NCI-H1436 (cell line): ENCODE measurements around the gene ACSL6.

Experiments
- DNase-seq: peaks from one replicate; lab custom pipeline; 2025; lab: John Stamatoyannopoulos, UW

ACSL6 gene

GRCh38 chr5:132049093-132049492 lies 37.6 kb upstream of the ACSL6 start:
- DNase-seq = no peak

GRCh38 chr5:132046880-132047299 lies 35.4 kb upstream of the ACSL6 start:
- DNase-seq = no peak

- no peak for DNase-seq
Observed at GRCh38 chr5:132044207-132044606, 32.7 kb upstream of the ACSL6 start.

- no peak for DNase-seq
Observed at GRCh38 chr5:132037353-132037752, 25.9 kb upstream of the ACSL6 start.

GRCh38 chr5:132033122-132033521 lies 21.7 kb upstream of the ACSL6 start:
- no peak for DNase-seq

GRCh38 chr5:132032196-132032595 lies 20.7 kb upstream of the ACSL6 start:
- DNase-seq = no peak

- DNase-seq = no peak
Observed at GRCh38 chr5:132030610-132031009, 19.2 kb upstream of the ACSL6 start.

- no peak for DNase-seq
Observed at GRCh38 chr5:132029609-132030330, 18.3 kb upstream of the ACSL6 start.

- DNase-seq = no peak
Observed at GRCh38 chr5:132027027-132027426, 15.6 kb upstream of the ACSL6 start.

- no peak for DNase-seq
Observed at GRCh38 chr5:132026516-132027008, 15.1 kb upstream of the ACSL6 start.

- no peak for DNase-seq
Observed at GRCh38 chr5:132025403-132025971, 14.0 kb upstream of the ACSL6 start.

GRCh38 chr5:132024789-132025402 lies 13.4 kb upstream of the ACSL6 start:
- DNase-seq = no peak

GRCh38 chr5:132024117-132024435 lies 12.6 kb upstream of the ACSL6 start:
- no peak for DNase-seq

GRCh38 chr5:132023258-132024116 lies 12.0 kb upstream of the ACSL6 start:
- DNase-seq = no peak

GRCh38 chr5:132022737-132023136 lies 11.3 kb upstream of the ACSL6 start:
- no peak for DNase-seq

GRCh38 chr5:132021654-132022053 lies 10.2 kb upstream of the ACSL6 start:
- DNase-seq = no peak

GRCh38 chr5:132020568-132021339 lies 9.3 kb upstream of the ACSL6 start:
- no peak for DNase-seq

GRCh38 chr5:132019857-132020555 lies 8.5 kb upstream of the ACSL6 start:
- no peak for DNase-seq

GRCh38 chr5:132019337-132019736 lies 7.9 kb upstream of the ACSL6 start:
- no peak for DNase-seq

GRCh38 chr5:132017738-132018625 lies 6.5 kb upstream of the ACSL6 start:
- no peak for DNase-seq
